ENCODE results near the gene B3GAT2.

GRCh38 chr6:70843328-70843918, 113.4 kb downstream of the B3GAT2 start:
- no peak for TF ChIP-seq POLR2A (IDR thresholded peaks at IDR 0.05)
- no peak for TF ChIP-seq CTCF (IDR thresholded peaks at IDR 0.05)
